Pancreas (tissue), 10 donors: ENCODE measurements around the gene RXRA. TPM values are rescaled to one million over a fixed set of nuclear protein-coding genes. Genes with fewer than 3 reads are reported as not detected.

ENCODE experiments used
- ATAC-seq, 4 donors: fragments of 200-7000 bp; cut with Tn5 transposase; one replicate each; pipeline versions ENCODE4 v1.8.0 to v1.9.1; 2020; ENCODE audit warnings: mild to moderate bottlenecking in 4 of 4, moderate library complexity in 4 of 4
- DNase-seq, 6 donors: peaks; one replicate each; pipeline ENCODE4 v3.0.0-alpha.2; 2020
- FAIRE-seq: peaks from 2 replicates; lab custom pipeline; 2012; peaks lifted over from hg19 to GRCh38; lab: Jason Lieb, UNC
- H3K27ac ChIP-seq, 4 donors: fragments of 200-600 bp; sonication (generic); 1 replicate in 3 of 4; 2 replicates in 1 of 4; pipeline versions ENCODE4 v1.5.0 to v1.8.0; 2020
- H3K27me3 ChIP-seq, 4 donors: fragments of 200-600 bp; one replicate each; pipeline ENCODE4 v1.8.0; 2021
- H3K36me3 ChIP-seq, 3 donors: fragments of 200-600 bp; sonication (generic) in 1 of 3; one replicate each; pipeline versions ENCODE4 v1.5.0 to v1.8.0; 2020 to 2021
- H3K4me1 ChIP-seq, 3 donors: fragments of 200-600 bp; one replicate each; pipeline ENCODE4 v1.8.0; 2021
- H3K4me3 ChIP-seq, 4 donors: fragments of 200-600 bp; sonication (generic) in 2 of 4; one replicate each; pipeline versions ENCODE4 v1.5.0 to v1.8.0; 2020 to 2021
- H3K9me3 ChIP-seq, 4 donors: fragments of 200-600 bp; one replicate each; pipeline ENCODE4 v1.8.0; 2021
- CTCF ChIP-seq, 4 donors: fragments of 200-600 bp; sonication (generic) in 3 of 4; IDR thresholded peaks; one replicate each; pipeline versions ENCODE4 v1.5.0 to v1.8.0; 2021; ENCODE audit warnings: antibody characterized with exemption in 4 of 4
- WGBS, 2 donors: extraction: QIAGEN DNeasy Blood & Tissue Kit; methylation state at CpG; one replicate each; pipeline ENCODE4 v1.1.7; 2013; 5-methylcytosine and 5-hydroxymethylcytosine counted together
- intact Hi-C, 3 donors: fragments of 100-400 bp; cut with DNase I; formaldehyde crosslinking; loops; one replicate each; pipeline versions ENCODE4 v1.11.1 to v1.14.2; 2022
- polyA plus RNA-seq, 2 donors: library from polyadenylated mRNA; stranded (reverse); fragments of 200-250 nt; gene quantifications; one replicate each; pipeline ENCODE4 v1.2.3, GENCODE V29; 2013
- total RNA-seq, 6 donors: library from RNA; stranded (reverse); fragmentation: NEBNext Ultra II Directional in 4 of 6; extraction: Animal tissue kit (Norgen Biotek cat#: 25700) in 4 of 6; gene quantifications; one replicate each; pipeline versions ENCODE4 v1.2.1 to v1.2.4, GENCODE V29; 2021 to 2023
- donor health status: healthy with polysubstance abuse.
- donor health status: DM: no; HTN: no; CAD: no; lungs with moderate emphysema.
- donor health status: DM: no; HTN: no; CAD: no.
- donor health status: control.
- donor health status: control.
- donor health status: Bipolar disorder and iron deficiency.
- donor health status: DM: yes; HTN: yes; CAD: no.
- donor health status: DM: no; HTN: no; CAD: no.
- donor health status: DM: no; HTN: no; CAD: no.
- donor health status: DM: yes; HTN: yes; CAD: no.

The RXRA gene
- total and polyA plus RNA-seq, 8 donors, result 20.2 to 35.1 (median 22.9) TPM

- Histone ChIP-seq H3K27ac (no peak overlapping the region), H3K4me3 (no peak overlapping the region), H3K4me1 (no peaks in the 10 kb centered on the region), H3K36me3 (no peaks in the 10 kb centered on the region), H3K27me3 (no peaks in the 10 kb centered on the region), H3K9me3 (no peaks in the 10 kb centered on the region)
- DNase-seq (peak in 1 of 6 donors; percentile 35), ATAC-seq (no peak), FAIRE-seq (no peak)
- WGBS, 2 donors, result 72 to 83% methylated on average over 4 of the region's 4 CpGs
- intact Hi-C loops, result no loop called here
- no peak for TF ChIP-seq CTCF (IDR thresholded peaks at IDR 0.05)
Measured at GRCh38 chr9:134317790-134318414, 8.4 kb upstream of the RXRA start.

GRCh38 chr9:134318481-134318891 is 7.8 kb upstream of the RXRA start:
- intact Hi-C loops, result no loop called here
- Histone ChIP-seq H3K27ac (no peak overlapping the region), H3K4me1 (no peaks in the 10 kb centered on the region), H3K27me3 (no peaks in the 10 kb centered on the region), H3K36me3 (no peaks in the 10 kb centered on the region), H3K4me3 (no peak overlapping the region), H3K9me3 (no peaks in the 10 kb centered on the region)
- FAIRE-seq, result no peak
- TF ChIP-seq CTCF (IDR thresholded peaks at IDR 0.05), result no peak
- ATAC-seq, result no peak
- WGBS, 2 donors, result 69 to 79% methylated on average over 11 of the region's 11 CpGs
- peak in 3 of 6 donors; percentile 12 to 56 (median 39) for DNase-seq

GRCh38 chr9:134318941-134319305 is 7.3 kb upstream of the RXRA start:
- Histone ChIP-seq H3K36me3 (no peaks in the 10 kb centered on the region), H3K27ac (no peak overlapping the region), H3K27me3 (no peaks in the 10 kb centered on the region), H3K4me3 (no peak overlapping the region), H3K4me1 (no peaks in the 10 kb centered on the region), H3K9me3 (no peaks in the 10 kb centered on the region)
- intact Hi-C loops, result no loop called here
- FAIRE-seq, result no peak
- DNase-seq, result peak in 1 of 6 donors; percentile 43
- 84 to 90% methylated on average over 5 of the region's 5 CpGs for WGBS, 2 donors
- TF ChIP-seq CTCF (IDR thresholded peaks at IDR 0.05), result no peak
- ATAC-seq, result no peak

GRCh38 chr9:134319306-134320125 is 6.7 kb upstream of the RXRA start:
- Histone ChIP-seq H3K4me1 (no peaks in the 10 kb centered on the region), H3K27ac (no peak overlapping the region), H3K27me3 (no peaks in the 10 kb centered on the region), H3K9me3 (no peaks in the 10 kb centered on the region), H3K4me3 (no peak overlapping the region), H3K36me3 (no peaks in the 10 kb centered on the region)
- FAIRE-seq (no peak), DNase-seq (peak in 4 of 6 donors; percentile 11 to 55 (median 34)), ATAC-seq (no peak)
- WGBS, 2 donors, result 78 to 89% methylated on average over 21 to 24 of the region's 24 CpGs
- intact Hi-C loops, result loop anchor here in 1 of 3 donors (10.0 kb wide), 1 partner anchor 145 kb away; no protein-coding TSS in a partner anchor
- no peak for TF ChIP-seq CTCF (IDR thresholded peaks at IDR 0.05)
